Left lobe of liver (tissue), 2 donors: ENCODE data around the gene DCUN1D3. TPM values are rescaled to one million over a fixed set of nuclear protein-coding genes. Genes with fewer than 3 reads are reported as not detected.
"Not testable (repeated sequence)": the region's sequence is repeated elsewhere in the genome, so short reads cannot be mapped to it uniquely, and the experiment has no call there.

ENCODE experiments used
- ATAC-seq: fragments of 200-7000 bp; cut with Tn5 transposase; one replicate; pipeline ENCODE4 v1.9.1; 2020; ENCODE audit warnings: mild to moderate bottlenecking, moderate library complexity
- DNase-seq: peaks from one replicate; pipeline ENCODE4 v3.0.0-alpha.2; 2020; ENCODE audit warnings: low spot score
- total RNA-seq: library from RNA; stranded (reverse); gene quantifications from one replicate; pipeline ENCODE4 v1.2.1, GENCODE V29; 2021
- donor health status: DM: no; HTN: no; CAD: no; lungs with moderate emphysema.
- donor health status: DM: no; HTN: yes; CAD: no.

DCUN1D3 gene
- total RNA-seq, 1 donor from 2014 or later = 15.0 TPM

GRCh38 chr16:20866145-20866772 is 33.9 kb downstream of the DCUN1D3 start:
- ATAC-seq = no peak

GRCh38 chr16:20865420-20866131 is 34.6 kb downstream of the DCUN1D3 start:
- DNase-seq = no peak
- no peak for ATAC-seq

More at GRCh38 chr16:20866145-20866772, 33.9 kb downstream of the DCUN1D3 start:
- no peak for DNase-seq

- not testable (repeated sequence) for ATAC-seq
These were observed 35.8 kb downstream of the DCUN1D3 start for GRCh38 chr16:20864376-20864775.

GRCh38 chr16:20862162-20862960 is 37.8 kb downstream of the DCUN1D3 start:
- DNase-seq (no peak), ATAC-seq (no peak)

More at GRCh38 chr16:20864376-20864775, 35.8 kb downstream of the DCUN1D3 start:
- not testable (repeated sequence) for DNase-seq

- DNase-seq, ATAC-seq: not testable (repeated sequence)
These were observed 39.2 kb downstream of the DCUN1D3 start for GRCh38 chr16:20860995-20861394.

GRCh38 chr16:20860361-20860760 is 39.8 kb downstream of the DCUN1D3 start:
- ATAC-seq (no peak), DNase-seq (no peak)

GRCh38 chr16:20859699-20860098 is 40.5 kb downstream of the DCUN1D3 start:
- no peak for DNase-seq
- ATAC-seq = peak; percentile 38

- ATAC-seq (no peak), DNase-seq (no peak)
These were observed 40.9 kb downstream of the DCUN1D3 start for GRCh38 chr16:20859229-20859628.

GRCh38 chr16:20857281-20857680 is 42.9 kb downstream of the DCUN1D3 start:
- ATAC-seq (no peak), DNase-seq (no peak)

- no peak for ATAC-seq
- DNase-seq = no peak
These were observed 45.2 kb downstream of the DCUN1D3 start for GRCh38 chr16:20854963-20855362.

GRCh38 chr16:20853981-20854620 is 46.1 kb downstream of the DCUN1D3 start:
- ATAC-seq = no peak
- DNase-seq = no peak

GRCh38 chr16:20853143-20853542 is 47.0 kb downstream of the DCUN1D3 start:
- no peak for DNase-seq

GRCh38 chr16:20851601-20852000 is 48.6 kb downstream of the DCUN1D3 start:
- peak; percentile 87 for ATAC-seq
- peak; percentile 80 for DNase-seq

More at GRCh38 chr16:20853143-20853542, 47.0 kb downstream of the DCUN1D3 start:
- ATAC-seq = no peak

- DNase-seq = no peak
- ATAC-seq = no peak
These were observed 49.2 kb downstream of the DCUN1D3 start for GRCh38 chr16:20850981-20851380.

GRCh38 chr16:20849589-20850390 is 50.4 kb downstream of the DCUN1D3 start:
- DNase-seq = peak; percentile 69
- peak; percentile 87 for ATAC-seq

- ATAC-seq (no peak), DNase-seq (no peak)
These were observed 52.6 kb downstream of the DCUN1D3 start for GRCh38 chr16:20847550-20847949.

- ATAC-seq (no peak), DNase-seq (no peak)
These were observed 53.6 kb downstream of the DCUN1D3 start for GRCh38 chr16:20846551-20846950.

- no peak for ATAC-seq
- no peak for DNase-seq
These were observed 54.1 kb downstream of the DCUN1D3 start for GRCh38 chr16:20846030-20846429.

- DNase-seq (no peak), ATAC-seq (peak; percentile 39)
These were observed 55.6 kb downstream of the DCUN1D3 start for GRCh38 chr16:20844588-20844987.

GRCh38 chr16:20844054-20844453 is 56.1 kb downstream of the DCUN1D3 start:
- DNase-seq (no peak), ATAC-seq (no peak)
